Hindlimb muscle (tissue), 1 donor: ENCODE results near the gene HSPA1L. TPM values are rescaled to one million over a fixed set of nuclear protein-coding genes. Genes with fewer than 3 reads are reported as not detected.
"Not testable (repeated sequence)": the region's sequence is repeated elsewhere in the genome, so short reads cannot be mapped to it uniquely, and the experiment has no call there.

Experiments
- DNase-seq: peaks from one replicate; pipeline ENCODE4 v3.0.0-alpha.2; 2013
- polyA plus RNA-seq: library from polyadenylated mRNA; unstranded; fragments of 120-200 nt; gene quantifications from one replicate; pipeline ENCODE4 v1.2.1, GENCODE V29; 2013; ENCODE audit not compliant: insufficient read length

Gene HSPA1L
- polyA plus RNA-seq, 1 donor = 3.7 TPM

DNA sequence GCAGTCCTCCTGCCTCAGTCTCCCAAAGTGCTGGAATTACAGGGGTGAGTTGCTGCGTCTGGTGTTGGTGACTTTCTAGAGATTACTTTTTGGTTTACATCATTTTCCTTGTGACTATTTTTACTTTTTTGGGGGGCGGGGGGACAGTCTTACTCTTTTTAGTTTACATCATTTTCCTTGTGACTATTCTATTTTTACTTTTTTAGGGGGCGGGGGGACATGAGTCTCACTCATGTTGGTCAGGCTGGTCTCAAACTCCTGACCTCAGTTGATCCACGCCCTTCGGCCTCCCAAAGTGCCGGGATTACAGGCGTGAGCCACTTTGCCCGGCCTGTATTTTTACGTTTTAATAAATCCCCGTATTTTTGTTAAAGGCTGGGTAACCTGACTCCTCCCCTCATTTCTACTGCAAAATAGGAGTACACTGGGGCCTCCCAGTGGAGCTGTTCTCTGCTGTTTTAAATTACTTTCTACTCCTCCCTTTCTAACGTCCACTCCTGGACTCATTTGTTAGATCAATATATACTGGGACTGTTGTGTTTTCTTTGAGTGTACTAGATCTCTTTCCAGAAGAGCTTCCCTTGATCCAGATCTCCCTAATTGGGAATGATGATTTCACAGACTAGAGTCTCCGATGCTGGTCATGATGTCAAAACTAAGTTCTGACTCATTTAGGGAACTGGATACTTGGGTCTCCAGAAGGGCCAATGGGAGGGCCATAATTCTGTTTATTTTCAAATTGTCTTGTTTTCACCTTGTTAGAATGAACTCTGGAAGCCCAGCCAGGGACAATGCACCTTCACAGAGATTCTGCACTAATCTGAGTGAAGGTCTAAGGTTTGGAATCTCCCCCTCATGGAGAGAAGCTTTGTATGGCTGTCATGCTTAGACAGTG, 21.6 kb upstream of the HSPA1L start:
- no peak for DNase-seq

DNA sequence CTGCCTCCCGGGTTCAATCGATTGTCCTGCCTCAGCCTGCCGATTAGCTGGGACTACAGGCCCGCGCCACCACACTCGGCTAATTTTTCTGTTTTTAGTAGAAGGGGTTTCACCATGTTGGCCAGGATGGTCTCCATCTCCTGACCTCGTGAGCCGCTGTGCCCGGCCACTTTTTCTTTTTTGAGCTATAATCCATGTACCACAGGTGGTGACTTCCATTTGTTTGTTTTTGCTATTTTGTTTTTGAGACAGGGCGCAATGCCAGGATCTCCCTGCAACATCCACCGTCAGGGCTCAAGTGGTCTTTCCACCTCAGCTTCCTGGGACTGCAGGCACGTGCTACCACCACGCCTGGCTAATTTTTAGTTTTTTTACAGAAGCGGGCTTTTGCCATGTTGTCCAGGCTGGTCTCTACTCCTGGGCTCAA, 21.0 kb upstream of the HSPA1L start:
- DNase-seq = no peak

DNA sequence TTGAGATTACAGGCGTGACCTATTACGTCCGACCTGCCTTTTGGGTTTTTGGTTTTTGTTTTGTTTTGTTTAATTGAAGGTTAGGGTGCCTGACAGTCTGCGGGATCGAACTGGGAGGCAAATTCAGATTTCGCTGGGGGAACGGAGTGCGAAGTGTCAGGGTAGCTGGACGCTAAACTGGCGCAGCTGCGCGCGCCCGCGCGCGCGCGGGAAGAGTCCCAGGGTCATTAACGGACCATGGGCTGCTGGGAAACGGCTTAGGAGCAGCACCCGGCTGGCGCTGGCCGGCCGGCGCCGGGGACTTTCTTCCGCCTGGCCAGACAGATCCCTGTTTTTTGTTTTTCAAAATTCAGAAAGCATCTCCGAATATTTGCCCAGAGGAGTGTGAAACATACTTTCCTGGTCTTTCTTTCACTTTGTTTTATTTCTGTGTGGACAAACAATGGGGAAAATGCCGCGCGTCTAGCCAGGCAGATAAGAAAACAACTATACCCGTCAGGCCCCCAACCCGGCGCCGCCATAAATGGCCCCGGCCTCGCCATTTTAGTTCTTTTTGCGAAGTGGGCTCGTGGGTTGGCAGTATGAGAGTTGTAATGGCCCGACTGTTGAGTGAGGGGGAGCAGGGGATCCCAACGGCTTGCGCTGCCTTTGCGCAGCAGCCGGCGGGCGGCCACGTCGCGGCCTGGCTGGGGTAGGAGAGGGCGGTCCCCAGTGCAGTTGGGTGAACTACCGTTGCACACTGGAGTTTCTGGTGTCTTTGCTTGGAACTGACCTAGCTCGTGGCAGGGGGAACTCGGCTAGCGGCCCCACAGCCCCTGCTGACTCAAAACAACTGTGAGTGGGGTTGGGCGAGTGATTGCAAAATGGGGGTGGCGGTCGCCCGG, 19.5 kb upstream of the HSPA1L start:
- DNase-seq = peak; percentile 94

DNA sequence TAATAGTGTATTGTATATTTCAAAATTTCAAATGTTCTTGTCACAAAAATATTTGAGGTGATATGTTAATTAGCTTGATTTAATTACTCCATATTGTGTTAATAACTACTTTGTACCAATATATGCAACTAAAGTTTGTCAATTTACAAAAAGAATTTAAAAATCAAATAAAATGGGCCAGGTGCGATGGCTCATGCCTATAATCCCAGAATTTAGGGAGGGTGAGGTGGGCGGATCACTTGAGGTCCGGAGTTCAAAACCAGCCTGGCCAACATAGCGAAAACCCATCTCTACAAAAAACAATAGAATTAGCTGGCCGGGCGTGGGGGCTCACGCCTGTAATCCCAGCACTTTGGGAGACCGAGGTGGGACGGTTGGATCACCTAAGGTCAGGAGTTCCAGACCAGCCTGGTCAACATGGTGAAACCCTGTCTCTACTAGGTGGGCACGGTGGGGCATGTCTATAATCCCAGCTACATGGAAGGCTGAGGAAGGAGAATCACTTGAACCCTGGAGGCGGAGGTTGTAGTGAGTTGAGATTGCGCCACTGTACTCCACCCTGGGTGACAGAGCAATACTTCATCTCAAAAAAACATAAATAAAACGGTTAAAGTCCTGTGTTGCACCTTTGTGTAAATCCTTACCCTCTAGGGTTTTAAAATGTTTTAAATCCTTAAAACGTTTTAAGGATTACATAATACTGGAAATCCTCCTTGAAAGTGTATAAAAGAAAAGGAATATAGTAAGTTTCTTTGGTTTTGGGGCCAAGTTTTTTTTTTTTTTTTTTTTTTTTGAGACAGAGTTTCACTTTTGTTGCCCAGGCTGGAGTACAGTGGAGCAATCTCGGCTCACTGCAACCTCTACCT, 16.5 kb upstream of the HSPA1L start:
- no peak for DNase-seq

DNA sequence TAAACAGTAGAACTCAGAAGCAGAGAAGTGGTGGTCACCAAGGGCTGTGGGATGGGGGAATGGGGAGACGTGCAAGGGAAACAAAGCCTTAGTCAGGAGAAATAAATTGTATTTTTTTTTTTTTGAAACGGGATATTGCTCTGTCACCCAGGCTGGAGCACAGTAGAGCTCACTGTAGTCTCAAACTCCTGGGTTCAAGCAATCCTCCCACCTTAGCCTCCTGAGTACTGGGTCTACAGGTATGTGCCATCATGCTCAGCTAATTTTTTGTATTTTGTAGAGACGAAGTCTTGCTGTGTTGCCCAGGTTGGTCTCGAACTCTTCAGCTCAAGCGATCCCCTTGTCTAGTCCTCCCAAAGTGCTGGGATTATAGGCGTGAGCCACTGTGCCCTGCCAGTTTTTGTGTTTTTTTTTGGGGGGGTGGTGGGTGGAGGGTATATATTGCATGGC, 15.8 kb upstream of the HSPA1L start:
- DNase-seq = no peak

DNA sequence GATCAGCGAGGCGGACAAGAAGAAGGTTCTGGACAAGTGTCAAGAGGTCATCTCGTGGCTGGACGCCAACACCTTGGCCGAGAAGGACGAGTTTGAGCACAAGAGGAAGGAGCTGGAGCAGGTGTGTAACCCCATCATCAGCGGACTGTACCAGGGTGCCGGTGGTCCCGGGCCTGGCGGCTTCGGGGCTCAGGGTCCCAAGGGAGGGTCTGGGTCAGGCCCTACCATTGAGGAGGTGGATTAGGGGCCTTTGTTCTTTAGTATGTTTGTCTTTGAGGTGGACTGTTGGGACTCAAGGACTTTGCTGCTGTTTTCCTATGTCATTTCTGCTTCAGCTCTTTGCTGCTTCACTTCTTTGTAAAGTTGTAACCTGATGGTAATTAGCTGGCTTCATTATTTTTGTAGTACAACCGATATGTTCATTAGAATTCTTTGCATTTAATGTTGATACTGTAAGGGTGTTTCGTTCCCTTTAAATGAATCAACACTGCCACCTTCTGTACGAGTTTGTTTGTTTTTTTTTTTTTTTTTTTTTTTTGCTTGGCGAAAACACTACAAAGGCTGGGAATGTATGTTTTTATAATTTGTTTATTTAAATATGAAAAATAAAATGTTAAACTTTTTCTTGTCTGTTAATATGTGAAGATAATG, 14.7 kb upstream of the HSPA1L start:
- peak; percentile 67 for DNase-seq

DNA sequence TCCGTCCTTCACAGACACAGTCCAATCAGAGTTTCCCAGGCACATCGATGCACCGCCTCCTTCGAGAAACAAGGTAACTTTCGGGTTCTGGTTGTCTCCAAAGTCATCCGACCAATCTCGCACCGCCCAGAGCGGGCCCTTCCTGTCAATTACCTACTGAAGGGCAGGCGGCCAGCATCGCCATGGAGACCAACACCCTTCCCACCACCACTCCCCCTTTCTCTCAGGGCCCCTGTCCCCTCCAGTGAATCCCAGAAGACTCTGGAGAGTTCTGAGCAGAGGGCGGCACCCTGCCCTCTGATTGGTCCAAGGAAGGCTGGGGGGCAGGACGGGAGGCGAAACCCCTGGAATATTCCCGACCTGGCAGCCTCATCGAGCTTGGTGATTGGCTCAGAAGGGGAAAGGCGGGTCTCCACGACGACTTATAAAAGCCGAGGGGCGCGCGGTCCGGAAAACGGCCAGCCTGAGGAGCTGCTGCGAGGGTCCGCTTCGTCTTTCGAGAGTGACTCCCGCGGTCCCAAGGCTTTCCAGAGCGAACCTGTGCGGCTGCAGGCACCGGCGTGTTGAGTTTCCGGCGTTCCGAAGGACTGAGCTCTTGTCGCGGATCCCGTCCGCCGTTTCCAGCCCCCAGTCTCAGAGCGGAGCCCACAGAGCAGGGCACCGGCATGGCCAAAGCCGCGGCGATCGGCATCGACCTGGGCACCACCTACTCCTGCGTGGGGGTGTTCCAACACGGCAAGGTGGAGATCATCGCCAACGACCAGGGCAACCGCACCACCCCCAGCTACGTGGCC, 12.4 kb upstream of the HSPA1L start, which contains the start of gene HSPA1B:
Gene HSPA1B (plus strand): TSS at position 453 of the 794 bp plus-strand sequence. CDS start 213 bp downstream, at position 666.
- DNase-seq = peak; percentile 99

DNA sequence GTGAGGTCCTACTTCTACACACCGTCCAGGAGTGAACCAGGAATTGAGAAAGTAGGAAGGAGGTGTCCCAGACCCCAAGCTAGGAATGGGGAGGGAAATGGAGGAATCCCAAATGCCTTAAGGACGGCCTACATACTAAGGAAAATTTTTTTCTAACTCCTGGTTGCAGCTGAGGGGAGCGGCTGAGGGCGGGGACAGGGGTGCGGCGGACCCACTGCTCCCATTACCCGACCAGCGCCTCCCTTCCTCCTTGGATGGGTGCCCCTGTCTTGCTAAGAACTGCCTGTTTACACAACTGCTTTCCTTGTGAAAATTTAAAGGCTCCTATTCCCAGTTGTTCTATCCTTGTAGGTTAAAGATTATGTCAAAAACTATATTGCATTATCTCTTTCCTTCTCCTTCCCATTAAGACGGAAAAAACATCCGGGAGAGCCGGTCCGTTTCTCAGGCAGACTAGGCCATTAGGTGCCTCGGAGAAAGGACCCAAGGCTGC, 11.8 kb upstream of the HSPA1L start:
- DNase-seq = peak; percentile 94

DNA sequence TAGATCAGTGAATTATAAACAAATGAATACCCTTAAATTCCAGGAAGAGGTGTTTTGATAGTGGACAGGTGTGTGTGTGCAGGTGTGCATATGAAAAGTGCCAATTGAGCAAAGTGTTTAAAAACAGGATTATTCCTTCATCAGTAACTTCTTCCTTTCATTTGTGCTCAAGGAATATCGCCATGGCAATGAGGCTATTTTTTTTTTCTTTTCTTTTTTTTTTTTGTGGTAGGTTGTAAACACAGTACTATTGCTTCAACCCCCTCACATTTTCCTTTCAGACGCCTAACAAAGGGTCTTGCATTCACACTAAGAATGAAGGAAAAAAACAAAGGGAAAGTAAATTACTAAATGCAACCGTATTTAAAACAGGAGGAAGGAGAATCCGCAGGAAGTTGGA, 10.5 kb upstream of the HSPA1L start:
- DNase-seq = no peak

DNA sequence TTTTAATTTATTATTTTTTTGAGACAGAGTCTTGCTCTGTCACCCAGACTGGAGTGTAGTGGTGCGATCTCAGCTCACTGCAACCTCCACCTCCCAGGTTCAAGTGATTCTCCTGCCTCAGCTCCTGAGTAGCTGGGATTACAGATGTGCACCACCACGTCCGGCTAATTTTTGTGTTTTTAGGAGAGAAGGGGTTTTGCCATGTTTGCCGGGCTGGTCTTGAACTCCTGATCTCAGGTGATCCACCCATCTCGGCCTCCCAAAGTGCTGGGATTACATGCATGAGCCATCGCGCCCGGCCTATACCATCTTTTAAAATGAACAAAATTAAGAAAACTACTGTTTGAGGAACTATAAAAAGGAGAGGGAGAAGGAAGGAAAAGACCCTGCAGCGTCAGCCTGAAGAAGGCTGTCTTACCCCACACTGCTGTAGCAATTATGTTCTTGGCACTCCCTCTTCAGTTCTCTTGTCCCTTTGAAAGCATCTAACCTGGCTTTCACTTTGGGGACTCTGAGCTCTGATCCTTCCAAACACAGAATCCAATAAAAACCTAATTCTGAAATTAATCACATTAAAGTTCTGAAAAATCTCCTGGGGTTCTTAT, 8.6 kb upstream of the HSPA1L start:
- not testable (repeated sequence) for DNase-seq

DNA sequence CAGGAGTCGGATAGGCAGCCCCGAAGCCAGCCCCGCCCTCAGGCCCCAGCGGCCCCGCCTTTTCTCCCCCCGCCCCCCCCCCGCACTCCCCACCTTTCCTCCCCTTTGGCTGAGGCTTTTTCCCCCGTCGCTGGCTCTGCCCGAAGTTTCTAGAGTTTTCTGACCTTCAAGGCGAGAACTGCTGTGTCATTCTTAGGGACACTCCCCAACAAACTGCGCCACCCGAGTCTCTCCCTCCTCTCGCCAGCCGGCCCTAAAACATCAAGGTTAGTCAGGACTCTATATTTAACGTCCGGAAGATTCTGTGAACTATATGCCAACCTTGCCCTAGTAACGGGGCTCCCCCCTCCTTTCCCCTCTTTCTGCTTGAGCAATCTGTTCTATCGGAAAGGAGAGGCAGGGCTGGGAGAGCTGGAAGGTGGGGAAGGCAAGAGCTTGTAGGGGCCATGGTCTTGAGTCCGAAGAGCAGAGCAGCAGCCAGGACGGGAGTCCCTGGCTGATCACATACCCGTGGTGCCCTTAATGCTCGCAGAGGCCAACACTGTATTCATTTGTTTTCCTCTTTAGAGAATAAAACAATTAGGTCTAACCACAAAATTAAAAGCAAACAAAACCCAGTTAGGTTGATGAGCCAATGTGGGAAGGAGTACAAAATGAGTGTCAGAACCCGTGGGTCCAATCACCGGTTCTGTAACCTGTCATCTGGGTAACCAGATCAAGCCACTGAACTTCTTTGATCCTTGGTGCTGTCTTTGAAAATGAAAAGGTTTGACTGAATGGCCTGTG, 7.1 kb upstream of the HSPA1L start:
- peak; percentile 71 for DNase-seq

DNA sequence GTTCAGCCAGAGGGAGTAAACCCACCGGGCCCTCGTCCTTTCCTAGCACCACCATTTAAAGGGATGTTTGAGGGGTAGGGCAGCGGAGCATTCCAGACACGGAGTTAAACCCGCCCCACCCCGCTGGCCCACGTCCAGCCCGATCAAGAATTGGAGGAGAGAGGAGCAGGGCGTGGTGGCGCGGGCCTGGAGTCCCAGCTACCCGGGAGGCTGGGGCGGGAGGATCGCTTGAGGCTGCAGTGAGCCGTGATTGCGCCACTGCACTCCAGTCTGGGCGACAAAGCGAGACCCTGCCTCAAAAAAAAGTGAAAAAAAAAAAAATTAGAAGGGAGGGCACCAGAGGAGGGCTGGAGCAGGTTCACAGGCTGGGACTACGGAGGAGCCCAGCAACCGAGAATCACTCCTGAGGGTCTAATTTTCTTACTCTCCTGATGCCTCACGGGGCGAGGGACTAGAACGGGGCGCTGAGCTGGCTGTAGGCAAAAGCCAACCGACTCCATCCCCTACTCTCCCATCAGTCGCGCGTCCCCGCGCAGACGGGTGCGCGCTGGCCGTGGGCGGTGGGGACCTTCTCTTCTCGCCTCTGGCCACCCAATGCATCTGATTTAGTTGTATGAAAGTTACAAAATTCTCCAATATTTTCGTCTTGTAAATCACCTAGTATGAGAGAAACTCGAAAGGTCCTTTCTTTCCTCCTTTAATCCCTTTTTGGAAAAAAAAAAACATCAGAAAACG, 6.4 kb upstream of the HSPA1L start:
- peak; percentile 73 for DNase-seq

DNA sequence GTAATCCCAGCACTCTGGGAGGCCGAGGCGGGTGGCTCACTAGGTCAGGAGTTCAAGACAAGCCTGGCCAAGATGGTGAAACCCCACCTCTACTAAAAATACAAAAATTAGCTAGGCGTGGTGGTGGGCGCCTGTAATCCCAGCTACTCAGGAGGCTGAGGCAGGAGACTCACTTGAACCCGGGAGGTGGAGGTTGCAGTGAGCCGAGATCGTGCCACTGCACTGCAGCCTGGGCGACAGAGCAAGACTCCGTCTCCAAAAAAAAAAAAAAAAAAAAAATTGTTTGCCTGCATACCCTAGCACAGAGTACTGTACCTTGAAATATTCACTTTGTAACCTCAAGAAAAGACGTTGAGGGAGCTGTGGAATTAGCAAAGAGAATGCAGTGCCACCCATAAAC, 5.3 kb upstream of the HSPA1L start:
- DNase-seq = not testable (repeated sequence)

DNA sequence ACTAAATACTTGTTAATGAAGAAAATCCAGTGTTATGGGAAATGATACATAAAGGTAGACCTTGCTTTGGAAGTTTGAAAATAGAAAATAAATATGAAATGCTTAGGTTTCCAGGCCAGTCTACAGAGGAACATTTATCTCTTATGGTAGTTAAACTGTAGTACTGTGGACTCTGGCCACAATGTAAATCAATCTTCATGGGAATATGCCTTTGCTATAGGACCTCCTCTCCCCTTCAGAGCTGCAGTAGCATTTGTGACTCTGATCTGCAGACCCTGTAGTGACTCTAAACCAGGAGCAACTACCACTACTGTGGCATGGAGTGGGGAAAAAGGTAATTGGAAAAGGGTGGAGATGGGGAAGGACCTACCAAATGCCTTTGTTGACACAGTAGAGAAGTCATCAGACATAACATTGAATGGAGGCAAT, 4.8 kb upstream of the HSPA1L start:
- DNase-seq = no peak

DNA sequence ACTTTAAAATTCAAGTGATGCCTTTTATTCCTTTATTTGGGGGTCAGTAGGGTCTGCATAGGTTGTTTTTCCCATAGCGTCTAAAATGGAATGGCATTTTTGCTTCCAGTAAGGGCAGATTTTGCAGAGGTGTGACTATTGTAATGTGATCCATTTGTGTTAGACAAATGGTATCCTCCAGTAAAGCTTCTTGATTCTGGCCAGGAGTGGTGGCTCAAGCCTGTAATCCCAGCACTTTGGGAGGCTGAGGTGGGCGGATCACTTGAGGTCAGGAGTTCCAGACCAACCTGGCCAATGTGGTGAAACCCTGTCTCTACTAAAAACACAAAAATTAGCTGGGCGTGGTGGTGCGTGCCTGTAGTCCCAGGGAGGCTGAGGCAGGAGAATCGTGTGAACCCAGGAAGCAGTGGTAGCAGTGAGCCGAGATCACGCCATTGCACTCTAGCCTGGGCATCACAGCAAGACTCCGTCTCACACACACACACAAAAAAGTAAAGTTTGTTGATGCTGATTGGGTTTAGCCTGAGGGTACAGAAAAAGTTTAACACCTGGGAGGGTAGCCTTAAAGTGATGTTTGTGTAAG, 2.9 kb upstream of the HSPA1L start:
- not testable (repeated sequence) for DNase-seq

DNA sequence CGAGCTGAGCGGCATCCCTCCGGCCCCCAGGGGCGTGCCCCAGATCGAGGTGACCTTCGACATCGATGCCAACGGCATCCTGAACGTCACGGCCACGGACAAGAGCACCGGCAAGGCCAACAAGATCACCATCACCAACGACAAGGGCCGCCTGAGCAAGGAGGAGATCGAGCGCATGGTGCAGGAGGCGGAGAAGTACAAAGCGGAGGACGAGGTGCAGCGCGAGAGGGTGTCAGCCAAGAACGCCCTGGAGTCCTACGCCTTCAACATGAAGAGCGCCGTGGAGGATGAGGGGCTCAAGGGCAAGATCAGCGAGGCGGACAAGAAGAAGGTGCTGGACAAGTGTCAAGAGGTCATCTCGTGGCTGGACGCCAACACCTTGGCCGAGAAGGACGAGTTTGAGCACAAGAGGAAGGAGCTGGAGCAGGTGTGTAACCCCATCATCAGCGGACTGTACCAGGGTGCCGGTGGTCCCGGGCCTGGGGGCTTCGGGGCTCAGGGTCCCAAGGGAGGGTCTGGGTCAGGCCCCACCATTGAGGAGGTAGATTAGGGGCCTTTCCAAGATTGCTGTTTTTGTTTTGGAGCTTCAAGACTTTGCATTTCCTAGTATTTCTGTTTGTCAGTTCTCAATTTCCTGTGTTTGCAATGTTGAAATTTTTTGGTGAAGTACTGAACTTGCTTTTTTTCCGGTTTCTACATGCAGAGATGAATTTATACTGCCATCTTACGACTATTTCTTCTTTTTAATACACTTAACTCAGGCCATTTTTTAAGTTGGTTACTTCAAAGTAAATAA, 2.2 kb upstream of the HSPA1L start:
- DNase-seq = not testable (repeated sequence)

DNA sequence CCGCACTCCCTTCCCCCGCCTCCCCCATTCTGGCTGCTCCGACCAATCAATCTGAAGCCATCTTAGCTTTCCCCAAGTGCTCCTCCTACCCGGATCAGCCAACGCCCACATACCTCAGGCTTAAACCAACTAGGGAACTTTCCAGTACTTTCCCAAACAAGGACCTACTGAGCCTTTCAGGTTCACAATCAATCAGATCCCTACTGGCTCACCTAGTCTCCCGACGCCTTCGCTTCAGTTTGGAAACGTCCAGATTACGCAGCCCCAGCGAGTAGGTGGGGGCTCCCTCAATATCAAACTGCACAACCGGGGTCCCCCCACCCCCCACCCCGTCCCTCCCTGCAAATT, 432 bp downstream of the HSPA1L start:
- peak; percentile 98 for DNase-seq
